Measurements from ENCODE around the gene TAF11L6. TPM values are rescaled to one million over a fixed set of nuclear protein-coding genes. Genes with fewer than 3 reads are reported as not detected.

Gene TAF11L6
- total RNA-seq, 4 donors from 2014 or later, result not detected

Small RNAs within 50 kb of the gene (small RNA-seq; reads per million reads assigned to genes)
- gene AC106774.3, result 0 reads per million in 4 donors

Other genes starting within 250 kb of the TAF11L6 start
- gene TAF11L2, start 30.4 kb upstream of the TAF11L6 start, total RNA-seq, result not detected
- gene TAF11L3, start 10.3 kb upstream of the TAF11L6 start, total RNA-seq, result not detected
- not detected for gene TAF11L4, start 6.9 kb upstream of the TAF11L6 start, total RNA-seq
- gene TAF11L5, start 3.4 kb upstream of the TAF11L6 start, total RNA-seq, result not detected
- not detected for gene TAF11L7, start 57.1 kb downstream of the TAF11L6 start, total RNA-seq
- gene TAF11L8, start 62.3 kb downstream of the TAF11L6 start, total RNA-seq, result not detected
- not detected for gene TAF11L9, start 65.7 kb downstream of the TAF11L6 start, total RNA-seq
- gene TAF11L10, start 69.2 kb downstream of the TAF11L6 start, total RNA-seq, result not detected
- gene TAF11L11, start 75.5 kb downstream of the TAF11L6 start, total RNA-seq, result not detected
- gene TAF11L12, start 81.7 kb downstream of the TAF11L6 start, total RNA-seq, result not detected
- gene TAF11L13, start 103.4 kb downstream of the TAF11L6 start, total RNA-seq, result not detected
- gene TAF11L14, start 105.8 kb downstream of the TAF11L6 start, total RNA-seq, result not detected